PC-9 (cell line): ENCODE measurements around the gene WSCD1. TPM values are rescaled to one million over a fixed set of nuclear protein-coding genes. Genes with fewer than 3 reads are reported as not detected.

Source experiments
- BruUV-seq: library from RNA; stranded (reverse); fragments of 400-500 nt; replicated peaks from 2 replicates; lab custom pipeline; 2021; lab: Mats Ljungman, UMichigan
- CTCF ChIA-PET: fragments of 300-600 bp; sonication (Branson Sonifier 250); formaldehyde crosslinking; loops from one replicate; lab custom pipeline; 2022; ENCODE audit warnings: antibody characterized with exemption; lab: Charles Lee
- POLR2A ChIA-PET: fragments of 300-600 bp; sonication (Branson Sonifier 250); formaldehyde crosslinking; loops from one replicate; lab custom pipeline; 2022; ENCODE audit warnings: antibody characterized with exemption; ENCODE audit not compliant: unreplicated experiment; lab: Charles Lee
- DNase-seq, 2 experiments: peaks; one replicate each; pipeline versions ENCODE4 v3.0.0 to v3.0.0-alpha.2; 2015 to 2022; ENCODE audit warnings: mixed read lengths in 1 of 2
- H2AFZ ChIP-seq: fragments of 200-600 bp; sonication (generic); 2 replicates; pipeline ENCODE4 v1.8.1; 2017; ENCODE audit warnings: antibody characterized with exemption
- H3F3A ChIP-seq: fragments of 200-600 bp; sonication (generic); 2 replicates; pipeline ENCODE4 v1.8.1; 2017; ENCODE audit warnings: antibody characterized with exemption, mild to moderate bottlenecking, low read depth; ENCODE audit not compliant: insufficient read depth
- H3K27ac ChIP-seq: fragments of 200-600 bp; sonication (generic); 2 replicates; pipeline ENCODE4 v1.6.1; 2016; ENCODE audit warnings: mixed run types
- H3K27me3 ChIP-seq: fragments of 200-600 bp; sonication (generic); 2 replicates; pipeline ENCODE4 v1.6.1; 2016; ENCODE audit warnings: low read depth, mixed run types; ENCODE audit not compliant: insufficient read depth
- H3K36me3 ChIP-seq: fragments of 200-600 bp; sonication (generic); 2 replicates; pipeline ENCODE4 v1.6.1; 2016; ENCODE audit warnings: low read depth, mixed run types
- H3K4me1 ChIP-seq: fragments of 200-600 bp; sonication (generic); replicated peaks from 2 replicates; pipeline ENCODE4 v1.6.1; 2016; ENCODE audit warnings: mixed run types; ENCODE audit not compliant: insufficient read depth
- H3K4me2 ChIP-seq: fragments of 200-600 bp; sonication (generic); 2 replicates; pipeline ENCODE4 v1.6.1; 2017; ENCODE audit warnings: mixed run types
- H3K4me3 ChIP-seq: fragments of 200-600 bp; sonication (generic); 2 replicates; pipeline ENCODE4 v1.6.1; 2016; ENCODE audit warnings: mixed run types
- H3K79me2 ChIP-seq: fragments of 200-600 bp; sonication (generic); 2 replicates; pipeline ENCODE4 v1.6.1; 2017; ENCODE audit warnings: low read depth, mixed run types
- H3K9me2 ChIP-seq: fragments of 200-600 bp; sonication (generic); 2 replicates; pipeline ENCODE4 v1.8.1; 2017; ENCODE audit warnings: mild to moderate bottlenecking; ENCODE audit not compliant: insufficient read depth
- H3K9me3 ChIP-seq: fragments of 200-600 bp; sonication (generic); 2 replicates; pipeline ENCODE4 v1.8.1; 2016; ENCODE audit warnings: low read depth; ENCODE audit not compliant: insufficient read depth
- H4K20me1 ChIP-seq: fragments of 200-600 bp; sonication (generic); 2 replicates; pipeline ENCODE4 v1.8.1; 2017; ENCODE audit not compliant: insufficient read depth
- EZH2 ChIP-seq: fragments of 200-600 bp; sonication (generic); IDR thresholded peaks from 2 replicates; pipeline ENCODE4 v1.8.0; 2017; ENCODE audit warnings: antibody characterized with exemption, low read depth
- intact Hi-C: fragments of 100-400 bp; cut with micrococcal nuclease; formaldehyde crosslinking; loops from one replicate; pipeline ENCODE4 v1.10.0; 2022; ENCODE audit not compliant: unreplicated experiment
- total RNA-seq: library from RNA; stranded (reverse); gene quantifications from 2 replicates; pipeline ENCODE4 v1.2.3, GENCODE V29; 2021
- TF ChIP-seq, protein P1 (sequence below): fragments of 200-600 bp; sonication (generic); conservative IDR thresholded peaks from 2 replicates; pipeline ENCODE4 v1.6.1; 2017; ENCODE audit warnings: mixed run types, antibody characterized with exemption, mild to moderate bottlenecking, moderate library complexity

Gene WSCD1
- total RNA-seq, 1 experiment from 2014 or later, result not detected

- H3K9me2 ChIP-seq, result no peaks in the 10 kb centered on the region
- peaks cover 80% of the 10 kb centered on the region for H3K27me3 ChIP-seq
- H3F3A ChIP-seq, result no peaks in the 10 kb centered on the region
- H3K9me3 ChIP-seq, result no peaks in the 10 kb centered on the region
- H3K79me2 ChIP-seq, result no peaks in the 10 kb centered on the region
- no peaks in the 10 kb centered on the region for H4K20me1 ChIP-seq
- POLR2A ChIA-PET, result no interaction called here
- intact Hi-C loops, result no loop called here
- H3K4me2 ChIP-seq, result no peak overlapping the region
- no peak overlapping the region for H3K27ac ChIP-seq
- no peaks in the 10 kb centered on the region for H3K4me1 ChIP-seq
- TF ChIP-seq EZH2, result no peak
- TF ChIP-seq, protein P1, sequence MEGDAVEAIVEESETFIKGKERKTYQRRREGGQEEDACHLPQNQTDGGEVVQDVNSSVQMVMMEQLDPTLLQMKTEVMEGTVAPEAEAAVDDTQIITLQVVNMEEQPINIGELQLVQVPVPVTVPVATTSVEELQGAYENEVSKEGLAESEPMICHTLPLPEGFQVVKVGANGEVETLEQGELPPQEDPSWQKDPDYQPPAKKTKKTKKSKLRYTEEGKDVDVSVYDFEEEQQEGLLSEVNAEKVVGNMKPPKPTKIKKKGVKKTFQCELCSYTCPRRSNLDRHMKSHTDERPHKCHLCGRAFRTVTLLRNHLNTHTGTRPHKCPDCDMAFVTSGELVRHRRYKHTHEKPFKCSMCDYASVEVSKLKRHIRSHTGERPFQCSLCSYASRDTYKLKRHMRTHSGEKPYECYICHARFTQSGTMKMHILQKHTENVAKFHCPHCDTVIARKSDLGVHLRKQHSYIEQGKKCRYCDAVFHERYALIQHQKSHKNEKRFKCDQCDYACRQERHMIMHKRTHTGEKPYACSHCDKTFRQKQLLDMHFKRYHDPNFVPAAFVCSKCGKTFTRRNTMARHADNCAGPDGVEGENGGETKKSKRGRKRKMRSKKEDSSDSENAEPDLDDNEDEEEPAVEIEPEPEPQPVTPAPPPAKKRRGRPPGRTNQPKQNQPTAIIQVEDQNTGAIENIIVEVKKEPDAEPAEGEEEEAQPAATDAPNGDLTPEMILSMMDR, result no peak
- H3K36me3 ChIP-seq, result no peaks in the 10 kb centered on the region
- no peak overlapping the region for H3K4me3 ChIP-seq
- no peak for DNase-seq
- H2AFZ ChIP-seq, result no peak overlapping the region
- CTCF ChIA-PET, result no interaction called here
- BruUV-seq, result no TSS peak
Observed at GRCh38 chr17:6110088-6110487, 39.9 kb downstream of the WSCD1 start.

DNA sequence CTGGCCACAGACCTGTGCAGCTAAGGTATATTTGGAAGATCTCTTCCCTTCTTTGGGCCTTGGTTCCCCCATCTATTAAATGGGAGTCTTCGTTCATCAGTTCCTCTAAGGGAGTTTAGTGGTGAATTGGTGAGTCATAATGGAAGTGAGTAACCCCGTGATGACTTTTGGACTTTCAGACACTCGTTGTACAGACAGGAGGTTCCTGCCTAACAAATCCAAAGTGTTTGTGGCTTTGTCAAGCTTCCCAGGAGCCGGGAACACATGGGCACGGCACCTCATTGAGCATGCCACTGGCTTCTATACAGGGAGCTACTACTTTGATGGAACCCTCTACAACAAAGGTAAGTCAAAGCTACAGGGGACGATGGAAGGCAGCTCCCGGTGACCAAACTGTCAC, 40.4 kb downstream of the WSCD1 start:
- ChIA-PET CTCF (no interaction called here), POLR2A (no interaction called here)
- BruUV-seq, result no TSS peak
- no peaks in the 10 kb centered on the region for H3F3A ChIP-seq
- H3K9me3 ChIP-seq, result no peaks in the 10 kb centered on the region
- H2AFZ ChIP-seq, result no peak overlapping the region
- intact Hi-C loops, result no loop called here
- no peak for DNase-seq
- no peak overlapping the region for H3K4me3 ChIP-seq
- TF ChIP-seq EZH2, result no peak
- TF ChIP-seq, protein P1, result no peak
- no peaks in the 10 kb centered on the region for H3K79me2 ChIP-seq
- no peaks in the 10 kb centered on the region for H3K36me3 ChIP-seq
- H4K20me1 ChIP-seq, result no peaks in the 10 kb centered on the region
- H3K9me2 ChIP-seq, result no peaks in the 10 kb centered on the region
- H3K27ac ChIP-seq, result no peak overlapping the region
- no peaks in the 10 kb centered on the region for H3K4me1 ChIP-seq
- H3K27me3 ChIP-seq, result peaks cover 82% of the 10 kb centered on the region
- no peak overlapping the region for H3K4me2 ChIP-seq

- H3K4me1 ChIP-seq, result no peaks in the 10 kb centered on the region
- ChIA-PET CTCF (no interaction called here), POLR2A (no interaction called here)
- peaks cover 70% of the 10 kb centered on the region for H3K27me3 ChIP-seq
- H3K9me3 ChIP-seq, result no peaks in the 10 kb centered on the region
- no peak for DNase-seq
- no peaks in the 10 kb centered on the region for H3K36me3 ChIP-seq
- intact Hi-C loops, result no loop called here
- H3K79me2 ChIP-seq, result no peaks in the 10 kb centered on the region
- no peaks in the 10 kb centered on the region for H3K9me2 ChIP-seq
- no TSS peak for BruUV-seq
- no peak overlapping the region for H3K27ac ChIP-seq
- no peak overlapping the region for H3K4me3 ChIP-seq
- TF ChIP-seq, protein P1, result no peak
- TF ChIP-seq EZH2, result no peak
- H4K20me1 ChIP-seq, result peaks cover 3% of the 10 kb centered on the region; the same call in 1 of the 2 replicates
- no peaks in the 10 kb centered on the region for H3F3A ChIP-seq
- H2AFZ ChIP-seq, result no peak overlapping the region
- H3K4me2 ChIP-seq, result no peak overlapping the region
Observed at GRCh38 chr17:6120351-6120750, 50.2 kb downstream of the WSCD1 start.
